Tracheal epithelial cell (primary cell): ENCODE results near the gene MEGF10. TPM values are rescaled to one million over a fixed set of nuclear protein-coding genes. Genes with fewer than 3 reads are reported as not detected.

Experiments used
- total RNA-seq: library from RNA; depleted of rRNA; stranded (reverse); fragments of >200 nt; gene quantifications from 2 replicates; pipeline ENCODE4 v1.2.1, GENCODE V29; 2014

Gene MEGF10
- under 0.01 TPM in 2 replicates for total RNA-seq

GRCh38 chr5:127290019-127290945, at the start of gene MEGF10:
TSS of gene MEGF10 (plus strand) at chr5:127290796. CDS start at chr5:127331309, 40,513 bp downstream.

Other genes with a start within 250 kb of the MEGF10 start
- gene C5orf63, start 217.3 kb upstream of the MEGF10 start, total RNA-seq: 3.2 and 3.4 TPM in 2 replicates
- gene PRRC1, start 226.8 kb downstream of the MEGF10 start, total RNA-seq: 40.1 and 46.7 TPM in 2 replicates